Endometrium (tissue), 2 donors: Measurements from ENCODE around the gene SMAD4.
"Not testable (repeated sequence)": the region's sequence is repeated elsewhere in the genome, so short reads cannot be mapped to it uniquely, and the experiment has no call there.

Experiments used
- FAIRE-seq: peaks from 2 replicates; lab custom pipeline; 2012; peaks lifted over from hg19 to GRCh38; lab: Jason Lieb, UNC
- donor health status: control.
- donor health status: control.

SMAD4 gene

DNA sequence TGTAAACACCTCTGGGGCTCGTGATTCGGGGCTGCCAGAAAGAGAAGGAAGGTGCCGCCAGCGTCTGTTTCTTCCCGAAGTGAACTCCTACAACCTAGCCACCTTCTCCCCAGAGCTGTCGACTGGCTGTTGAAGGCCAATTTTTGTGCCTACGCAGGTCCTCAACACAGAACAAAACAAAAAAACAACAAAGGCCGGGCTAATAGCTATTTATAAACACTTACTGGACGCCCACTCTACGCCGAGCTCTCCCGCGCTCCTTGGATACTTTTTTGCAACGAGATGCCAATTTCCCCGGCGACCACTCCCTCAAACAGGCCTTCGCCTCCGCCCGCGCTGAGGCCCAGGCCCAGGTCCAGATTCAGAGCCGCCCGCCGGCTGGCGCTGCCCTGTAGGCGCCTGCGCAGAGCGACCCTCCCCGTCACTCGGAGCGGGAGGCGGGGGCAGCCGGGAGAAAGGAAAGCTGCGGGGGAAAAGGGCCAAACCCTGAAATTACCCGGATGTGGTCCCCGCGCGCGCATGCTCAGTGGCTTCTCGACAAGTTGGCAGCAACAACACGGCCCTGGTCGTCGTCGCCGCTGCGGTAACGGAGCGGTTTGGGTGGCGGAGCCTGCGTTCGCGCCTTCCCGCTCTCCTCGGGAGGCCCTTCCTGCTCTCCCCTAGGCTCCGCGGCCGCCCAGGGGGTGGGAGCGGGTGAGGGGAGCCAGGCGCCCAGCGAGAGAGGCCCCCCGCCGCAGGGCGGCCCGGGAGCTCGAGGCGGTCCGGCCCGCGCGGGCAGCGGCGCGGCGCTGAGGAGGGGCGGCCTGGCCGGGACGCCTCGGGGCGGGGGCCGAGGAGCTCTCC, at the start of gene SMAD4:
Gene SMAD4 (plus strand): TSS at position 520 of the 843 bp plus-strand sequence. CDS start 16,834 bp downstream, outside the sequence.
- FAIRE-seq: peak; percentile 55

DNA sequence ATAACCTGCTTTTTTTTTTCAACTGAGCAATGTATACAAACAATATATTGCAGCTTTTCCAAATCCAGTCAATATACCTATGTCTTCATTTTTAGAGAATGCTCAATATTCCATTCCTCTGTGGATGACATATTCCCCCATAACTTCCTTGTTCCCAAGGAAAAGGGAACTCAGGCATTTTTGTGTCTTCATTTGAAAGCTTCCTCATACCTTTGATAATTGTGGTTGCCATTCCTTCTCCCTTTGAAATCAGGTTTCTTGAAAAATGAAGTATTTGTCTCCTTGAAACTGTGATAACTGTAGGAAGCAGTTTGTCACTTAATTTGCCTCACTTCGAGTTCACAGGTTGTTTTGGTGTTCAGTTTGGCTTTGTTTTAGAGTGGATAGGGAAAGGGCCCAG, 48.6 kb upstream of the SMAD4 start:
- FAIRE-seq: no peak

- no peak for FAIRE-seq
These were observed 47.8 kb upstream of the SMAD4 start for GRCh38 chr18:50982086-50982801.

- no peak for FAIRE-seq
These were observed 47.2 kb upstream of the SMAD4 start for GRCh38 chr18:50982802-50983179.

- no peak for FAIRE-seq
These were observed 43.5 kb upstream of the SMAD4 start for GRCh38 chr18:50986360-50987087.

DNA sequence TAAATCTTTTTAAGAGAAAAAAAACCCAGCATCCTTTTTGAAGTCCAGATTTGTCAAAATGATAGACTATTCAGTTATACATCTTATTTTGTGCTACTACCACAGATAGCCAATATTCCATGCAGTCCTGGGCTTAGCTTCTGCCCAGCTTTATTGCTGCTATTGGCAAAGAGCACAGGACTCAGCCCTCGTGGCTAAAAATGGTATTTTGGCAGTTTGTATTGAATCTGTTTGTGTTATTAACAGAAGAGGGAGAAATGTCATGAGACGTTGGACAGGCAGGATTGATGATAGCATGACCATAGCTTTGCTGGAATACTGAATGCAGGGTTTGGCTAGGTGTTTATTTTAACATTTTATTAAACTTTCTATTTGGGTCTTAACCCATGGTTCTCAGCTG, 42.8 kb upstream of the SMAD4 start:
- FAIRE-seq: no peak

DNA sequence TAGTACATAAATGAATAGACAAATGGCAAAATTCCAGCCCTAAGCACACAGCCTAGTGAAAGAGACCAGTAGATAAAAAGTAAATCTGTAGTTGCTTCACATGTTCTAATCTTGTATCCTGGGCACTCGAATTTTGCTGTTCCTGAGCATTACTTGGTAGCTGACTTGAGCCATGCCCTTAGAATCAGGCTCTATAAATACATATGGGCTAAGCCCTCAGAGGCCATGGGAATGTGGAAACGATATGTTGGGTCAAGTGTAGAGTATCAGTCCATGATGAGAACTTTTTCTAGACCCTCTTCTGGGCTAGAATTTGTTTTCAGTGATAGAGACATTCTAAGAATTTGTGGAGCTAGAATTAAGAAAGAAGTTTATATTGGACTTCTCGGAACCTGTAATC, 40.3 kb upstream of the SMAD4 start:
- no peak for FAIRE-seq

DNA sequence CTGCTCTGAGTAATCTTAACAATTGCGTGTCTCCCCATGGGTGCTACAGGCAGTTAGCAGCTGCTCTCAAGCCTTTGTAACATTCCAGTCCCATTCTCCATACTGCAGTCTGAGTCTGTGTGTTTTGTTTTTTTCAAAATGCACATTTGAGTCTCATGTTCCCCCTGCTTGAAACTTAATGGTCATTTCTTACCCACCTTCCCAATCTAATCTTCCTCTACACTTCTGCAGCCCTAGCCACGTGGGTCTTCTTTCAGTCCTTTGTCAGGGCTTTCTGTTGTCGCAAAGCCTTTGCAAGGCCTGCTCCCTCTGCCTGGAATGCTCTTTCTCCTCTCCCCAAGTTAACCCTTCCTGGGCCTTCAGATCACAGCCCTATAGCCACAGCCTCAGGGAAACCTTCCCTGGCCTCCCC, 37.7 kb upstream of the SMAD4 start:
- FAIRE-seq: no peak

DNA sequence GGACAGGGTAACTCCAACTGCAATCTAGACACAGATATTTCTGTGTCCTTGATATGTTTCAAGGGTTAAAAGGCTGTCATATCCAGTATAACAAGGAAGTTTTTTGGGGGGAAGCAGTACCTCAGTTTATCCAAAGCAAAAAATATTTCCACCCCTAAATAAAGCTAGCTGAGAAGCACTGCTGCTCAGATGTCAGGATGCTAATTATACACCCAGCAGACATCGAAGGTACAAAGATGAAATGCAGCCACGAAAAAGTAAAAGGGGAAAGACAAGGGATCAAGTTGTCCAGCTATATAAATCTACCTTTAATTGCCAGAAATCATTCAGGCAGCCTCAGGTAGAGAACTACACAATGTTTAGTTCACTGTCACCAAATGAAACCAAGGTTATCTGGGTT, 36.0 kb upstream of the SMAD4 start:
- no peak for FAIRE-seq

- FAIRE-seq: not testable (repeated sequence)
These were observed 26.8 kb upstream of the SMAD4 start for GRCh38 chr18:51003174-51003573.

GRCh38 chr18:51006061-51006818, 23.8 kb upstream of the SMAD4 start:
- no peak for FAIRE-seq

DNA sequence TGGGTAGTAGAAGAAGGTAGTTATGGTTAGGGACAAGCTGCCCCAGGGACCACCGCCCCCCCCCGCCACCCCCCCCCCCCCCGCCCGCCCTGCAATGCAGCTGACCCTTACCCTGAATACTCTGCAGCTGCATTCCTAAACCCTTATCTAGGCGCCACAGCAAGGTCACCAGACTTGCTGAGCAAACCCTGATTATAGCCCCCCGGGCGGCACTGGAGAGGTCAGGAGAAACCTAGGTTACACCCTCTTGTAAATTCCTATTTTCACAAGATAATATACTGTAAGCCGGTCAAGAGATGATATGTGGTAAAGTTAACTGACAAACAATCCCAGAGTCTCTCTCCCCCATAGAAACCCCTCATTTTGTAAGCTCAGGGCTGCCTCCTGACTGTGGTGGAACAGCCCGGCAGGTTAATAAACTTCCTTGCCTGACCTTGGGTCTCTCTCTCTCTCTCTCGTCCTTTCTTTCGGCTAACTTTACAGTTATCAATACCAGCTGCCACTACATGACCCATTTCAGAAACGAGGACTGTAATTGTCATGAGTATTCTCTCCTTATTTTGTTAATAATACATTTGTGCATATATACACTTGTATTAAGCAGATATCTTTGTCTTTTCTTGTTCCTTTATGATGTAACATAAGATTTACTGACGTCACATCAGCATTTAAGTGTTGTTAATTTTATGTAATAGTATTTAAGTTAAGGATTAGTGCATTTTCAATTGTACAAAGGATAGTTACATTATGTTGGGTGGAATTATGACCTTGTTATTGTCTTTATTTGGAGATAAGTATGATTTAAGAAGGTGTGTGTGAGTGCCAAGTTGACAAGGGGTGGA, 22.8 kb upstream of the SMAD4 start:
- no peak for FAIRE-seq

DNA sequence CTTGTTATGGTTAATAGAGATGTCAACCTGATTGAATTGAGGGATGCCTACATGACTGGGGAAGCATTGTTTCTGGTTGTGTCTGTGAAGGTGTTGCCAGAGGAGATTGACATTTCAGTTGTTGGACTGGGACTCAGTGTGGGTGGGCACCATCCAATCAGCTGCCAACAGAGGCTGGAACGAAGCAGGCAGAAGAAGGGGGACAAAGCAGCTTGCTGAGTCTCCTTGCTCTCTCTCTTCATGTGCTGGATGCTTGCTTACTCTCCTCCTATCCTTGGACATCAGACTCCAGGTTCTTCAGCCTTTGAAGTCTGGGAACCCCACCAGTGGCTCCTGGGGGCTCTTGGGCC, 22.2 kb upstream of the SMAD4 start:
- no peak for FAIRE-seq

- FAIRE-seq: no peak
These were observed 20.9 kb upstream of the SMAD4 start for GRCh38 chr18:51009072-51009471.

GRCh38 chr18:51010218-51010617, 19.8 kb upstream of the SMAD4 start:
- no peak for FAIRE-seq

GRCh38 chr18:51011709-51012108, 18.3 kb upstream of the SMAD4 start:
- no peak for FAIRE-seq

- no peak for FAIRE-seq
These were observed 17.6 kb upstream of the SMAD4 start for GRCh38 chr18:51012441-51012840.

DNA sequence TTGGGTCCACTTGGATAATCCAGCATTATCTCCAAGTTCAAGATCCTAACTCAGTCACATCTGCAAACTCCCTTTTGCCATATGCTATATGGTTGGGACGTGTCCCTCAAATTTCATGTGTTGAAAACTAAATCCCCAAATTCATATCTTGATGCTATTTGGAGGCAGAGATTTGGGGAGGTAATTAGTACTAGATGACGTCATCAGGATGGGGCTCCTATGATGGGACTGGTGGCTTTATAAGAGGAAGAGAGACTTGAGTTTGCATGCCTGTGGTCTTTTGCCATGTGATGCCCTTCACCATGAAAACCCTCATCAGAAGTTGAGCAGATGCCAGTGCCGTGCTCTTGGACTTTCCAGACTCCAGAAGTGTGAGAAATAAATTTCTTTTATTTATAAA, 16.8 kb upstream of the SMAD4 start:
- no peak for FAIRE-seq

DNA sequence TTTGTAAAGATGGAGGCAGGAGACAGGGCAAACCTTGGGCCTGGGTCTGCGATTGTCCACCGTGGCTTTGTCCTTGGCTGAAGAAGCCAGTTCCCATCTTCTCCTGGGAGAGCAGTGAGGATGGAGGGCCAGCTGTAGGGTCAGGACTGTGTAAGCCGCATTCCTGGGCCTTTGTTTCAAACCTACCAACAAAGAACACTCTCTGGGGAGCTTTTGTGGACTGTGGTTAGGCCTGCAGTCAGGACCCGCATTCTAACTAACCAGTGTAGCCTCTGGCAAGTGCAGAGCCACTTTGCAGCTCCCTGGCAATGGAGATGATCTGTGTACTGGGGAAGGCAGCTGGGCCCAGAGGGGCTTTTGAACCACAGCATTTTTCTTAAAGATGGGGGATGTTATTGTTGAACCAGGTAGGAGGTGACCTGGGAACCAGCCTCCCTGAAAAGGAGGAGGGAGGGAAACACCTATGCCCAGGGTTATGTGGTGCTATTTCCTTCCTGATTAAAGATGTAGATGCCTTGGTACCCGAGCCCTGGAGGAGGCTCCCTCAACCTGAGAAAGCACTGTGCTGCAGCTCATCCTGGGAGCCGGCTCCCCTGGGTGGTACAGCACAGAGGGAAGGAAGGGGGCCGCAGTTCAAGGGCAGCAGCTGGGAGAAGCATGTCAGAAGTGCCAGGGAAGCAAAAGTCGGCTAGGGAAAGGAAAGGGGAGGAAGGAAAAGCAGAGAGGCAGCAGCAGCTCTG, 12.7 kb upstream of the SMAD4 start:
- FAIRE-seq: no peak

GRCh38 chr18:51020536-51020935, 9.5 kb upstream of the SMAD4 start:
- FAIRE-seq: no peak
